GM21737 (cell line): Measurements from ENCODE around the gene EXOC2.
"Not testable (repeated sequence)": the region's sequence is repeated elsewhere in the genome, so short reads cannot be mapped to it uniquely, and the experiment has no call there.

Experiments used
- ATAC-seq: cut with Tn5 transposase; IDR thresholded peaks from one replicate; pipeline ENCODE4 v1.9.1; 2021; ENCODE audit warnings: mild to moderate bottlenecking, moderate library complexity; ENCODE audit not compliant: unreplicated experiment

EXOC2 gene

GRCh38 chr6:683742-684440 is 9.0 kb downstream of the EXOC2 start:
- ATAC-seq: no peak

GRCh38 chr6:680666-681340 is 12.1 kb downstream of the EXOC2 start:
- no peak for ATAC-seq

GRCh38 chr6:680251-680650 is 12.7 kb downstream of the EXOC2 start:
- no peak for ATAC-seq

GRCh38 chr6:679282-679681 is 13.7 kb downstream of the EXOC2 start:
- no peak for ATAC-seq

GRCh38 chr6:678520-678919 is 14.4 kb downstream of the EXOC2 start:
- no peak for ATAC-seq

GRCh38 chr6:677919-678318 is 15.0 kb downstream of the EXOC2 start:
- no peak for ATAC-seq

GRCh38 chr6:674956-675355 is 18.0 kb downstream of the EXOC2 start:
- no peak for ATAC-seq

GRCh38 chr6:674406-674805 is 18.5 kb downstream of the EXOC2 start:
- no peak for ATAC-seq

- ATAC-seq: no peak
Measured at GRCh38 chr6:667253-667927, 25.5 kb downstream of the EXOC2 start.

- ATAC-seq: no peak
Measured at GRCh38 chr6:665403-666267, 27.3 kb downstream of the EXOC2 start.

- ATAC-seq: not testable (repeated sequence)
Measured at GRCh38 chr6:663788-664187, 29.2 kb downstream of the EXOC2 start.

GRCh38 chr6:659716-660581 is 33.0 kb downstream of the EXOC2 start:
- no peak for ATAC-seq

- ATAC-seq: no peak
Measured at GRCh38 chr6:658244-658643, 34.7 kb downstream of the EXOC2 start.

- ATAC-seq: no peak
Measured at GRCh38 chr6:657743-658142, 35.2 kb downstream of the EXOC2 start.

- no peak for ATAC-seq
Measured at GRCh38 chr6:656460-657252, 36.3 kb downstream of the EXOC2 start, which contains the start of gene HUS1B. TSS of gene HUS1B (minus strand) at chr6:657100. CDS start at chr6:656944, 156 bp downstream.

- no peak for ATAC-seq
Measured at GRCh38 chr6:654136-654535, 38.8 kb downstream of the EXOC2 start.

GRCh38 chr6:652865-653264 is 40.1 kb downstream of the EXOC2 start:
- no peak for ATAC-seq

GRCh38 chr6:650098-650497 is 42.8 kb downstream of the EXOC2 start:
- ATAC-seq: no peak

GRCh38 chr6:642805-643204 is 50.1 kb downstream of the EXOC2 start:
- ATAC-seq: no peak
